ENCODE results near the gene NRIP3.

DNA sequence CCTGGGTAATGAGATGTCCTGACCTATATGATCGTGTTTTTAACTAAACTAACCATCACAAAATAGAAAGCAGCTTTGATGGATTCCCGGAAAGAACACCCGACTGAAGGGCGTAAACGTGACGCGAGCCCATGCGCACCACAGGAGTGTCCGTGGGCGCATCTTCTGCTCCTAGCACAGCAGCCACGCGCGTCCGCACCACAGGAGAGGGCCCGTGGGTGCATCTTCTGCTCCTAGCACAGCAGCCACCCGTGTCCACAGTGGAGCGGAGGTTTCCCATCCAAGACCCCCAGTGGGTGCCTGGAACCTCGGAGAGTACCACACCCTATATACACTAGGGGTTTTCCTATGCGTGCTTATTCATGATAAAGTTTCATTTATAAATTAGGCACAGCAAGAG lies 36.1 kb upstream of the NRIP3 start:
- TF ChIP-seq CTCF (IDR thresholded peaks at IDR 0.05) (no peak), POLR2A (IDR thresholded peaks at IDR 0.05) (no peak)

All from heart left ventricle (tissue), 13 donors.